H9 (cell line): ENCODE measurements around the gene PCDHGB5. TPM values are rescaled to one million over a fixed set of nuclear protein-coding genes. Genes with fewer than 3 reads are reported as not detected.

Experiments
- DNase-seq: peaks from one replicate; pipeline ENCODE4 v3.0.0-alpha.2; 2017
- H2AFZ ChIP-seq: one replicate; pipeline ENCODE4 v1.6.1; 2013; ENCODE audit warnings: mild to moderate bottlenecking, low read length, control low read depth, moderate library complexity
- H2AK5ac ChIP-seq: 2 replicates; pipeline ENCODE4 v1.6.1; 2013; ENCODE audit warnings: low read length, control low read depth, mixed read lengths; ENCODE audit not compliant: insufficient read length
- H2BK120ac ChIP-seq: one replicate; pipeline ENCODE4 v1.6.1; 2013; ENCODE audit warnings: low read depth, mild to moderate bottlenecking, low read length, control low read depth, inconsistent platforms; ENCODE audit not compliant: poor library complexity, severe bottlenecking
- H2BK12ac ChIP-seq: 2 replicates; pipeline ENCODE4 v1.6.1; 2013; ENCODE audit warnings: low read length, control low read depth, mixed read lengths, low read depth; ENCODE audit not compliant: insufficient read length
- H2BK15ac ChIP-seq: 2 replicates; pipeline ENCODE4 v1.6.1; 2013; ENCODE audit warnings: low read depth, low read length, control low read depth
- H2BK20ac ChIP-seq: one replicate; pipeline ENCODE4 v1.6.1; 2013; ENCODE audit warnings: low read depth, mild to moderate bottlenecking, low read length, control low read depth, inconsistent platforms; ENCODE audit not compliant: poor library complexity, severe bottlenecking
- H2BK5ac ChIP-seq: 2 replicates; pipeline ENCODE4 v1.6.1; 2013; ENCODE audit warnings: low read length, control low read depth, mixed read lengths; ENCODE audit not compliant: insufficient read length
- H3K14ac ChIP-seq: 2 replicates; pipeline ENCODE4 v1.6.1; 2013; ENCODE audit warnings: low read length, control low read depth; ENCODE audit not compliant: insufficient read depth
- H3K18ac ChIP-seq: 2 replicates; pipeline ENCODE4 v1.6.1; 2013; ENCODE audit warnings: low read depth, mild to moderate bottlenecking, mixed read lengths, low read length, control low read depth; ENCODE audit not compliant: insufficient read length
- H3K23ac ChIP-seq: 2 replicates; pipeline ENCODE4 v1.6.1; 2013; ENCODE audit warnings: low read length, control low read depth, mixed read lengths, low read depth; ENCODE audit not compliant: insufficient read length
- H3K23me2 ChIP-seq: 2 replicates; pipeline ENCODE4 v1.6.1; 2013; ENCODE audit warnings: low read depth, mild to moderate bottlenecking, mixed read lengths, low read length, control low read depth; ENCODE audit not compliant: insufficient read length, poor library complexity, severe bottlenecking
- H3K27ac ChIP-seq: 2 replicates; pipeline ENCODE4 v1.5.1; 2013; ENCODE audit warnings: low read length, control low read depth, mixed read lengths, low read depth; ENCODE audit not compliant: insufficient read length
- H3K27me3 ChIP-seq: 2 replicates; pipeline ENCODE4 v1.6.1; 2013; ENCODE audit warnings: low read length, control low read depth, inconsistent platforms; ENCODE audit not compliant: insufficient read depth
- H3K4ac ChIP-seq: 2 replicates; pipeline ENCODE4 v1.6.1; 2013; ENCODE audit warnings: low read depth, mild to moderate bottlenecking, control low read depth, inconsistent platforms, low read length, moderate library complexity
- H3K4me1 ChIP-seq: 2 replicates; pipeline ENCODE4 v1.6.1; 2013; ENCODE audit warnings: low read length, control low read depth, inconsistent platforms; ENCODE audit not compliant: insufficient read depth
- H3K4me2 ChIP-seq: 2 replicates; pipeline ENCODE4 v1.6.1; 2013; ENCODE audit warnings: low read length, control low read depth, mixed read lengths; ENCODE audit not compliant: insufficient read length, insufficient read depth
- H3K56ac ChIP-seq: 2 replicates; pipeline ENCODE4 v1.6.1; 2013; ENCODE audit warnings: low read depth, mild to moderate bottlenecking, mixed read lengths, low read length, control low read depth; ENCODE audit not compliant: insufficient read length
- H3K79me1 ChIP-seq: 2 replicates; pipeline ENCODE4 v1.6.1; 2013; ENCODE audit warnings: low read depth, mild to moderate bottlenecking, moderate library complexity, low read length, control low read depth, inconsistent platforms; ENCODE audit not compliant: insufficient read depth, poor library complexity, severe bottlenecking
- H3K79me2 ChIP-seq: 2 replicates; pipeline ENCODE4 v1.6.1; 2013; ENCODE audit warnings: low read length, control low read depth, inconsistent platforms; ENCODE audit not compliant: insufficient read depth
- H3K9ac ChIP-seq: 2 replicates; pipeline ENCODE4 v1.6.1; 2013; ENCODE audit warnings: low read length, control low read depth, mixed read lengths; ENCODE audit not compliant: insufficient read length; ENCODE audit errors: extremely low read depth
- H3K9me3 ChIP-seq: one replicate; pipeline ENCODE4 v1.6.1; 2013; ENCODE audit warnings: low read depth, low read length, inconsistent platforms; ENCODE audit not compliant: control insufficient read depth
- H3T11ph ChIP-seq: one replicate; pipeline ENCODE4 v1.6.1; 2013; ENCODE audit warnings: mild to moderate bottlenecking, low read length, control low read depth, inconsistent platforms
- H4K20me1 ChIP-seq: one replicate; pipeline ENCODE4 v1.6.1; 2013; ENCODE audit not compliant: control insufficient read depth, insufficient read length, insufficient read depth
- H4K5ac ChIP-seq: 2 replicates; pipeline ENCODE4 v1.6.1; 2013; ENCODE audit warnings: low read depth, mild to moderate bottlenecking, mixed read lengths, low read length, control low read depth; ENCODE audit not compliant: insufficient read length
- H4K8ac ChIP-seq: replicated peaks from 2 replicates; pipeline ENCODE4 v1.6.1; 2013; ENCODE audit warnings: low read length, control low read depth, mixed read lengths, low read depth; ENCODE audit not compliant: insufficient read length
- H4K91ac ChIP-seq: 2 replicates; pipeline ENCODE4 v1.6.1; 2013; ENCODE audit warnings: low read depth, mild to moderate bottlenecking, moderate library complexity, mixed read lengths, low read length, control low read depth; ENCODE audit not compliant: insufficient read length
- H3K27ac Mint-ChIP-seq, 3 experiments: 2 replicates in 2 of 3; 3 replicates in 1 of 3; pipeline ENCODE4 v1.8.0; 2020 to 2021; ENCODE audit warnings: mixed read lengths in 3 of 3, mild to moderate bottlenecking in 1 of 3, moderate library complexity in 1 of 3
- H3K27me3 Mint-ChIP-seq: 2 replicates; pipeline ENCODE4 v1.8.0; 2021; ENCODE audit warnings: low read depth, mild to moderate bottlenecking, moderate library complexity, mixed read lengths
- H3K36me3 Mint-ChIP-seq, 3 experiments: 2 replicates in 2 of 3; 3 replicates in 1 of 3; pipeline ENCODE4 v1.8.0; 2020 to 2021; ENCODE audit warnings: low read depth in 3 of 3, mixed read lengths in 3 of 3; ENCODE audit not compliant: insufficient read depth in 1 of 3
- H3K4me1 Mint-ChIP-seq, 2 experiments: 2 replicates each; pipeline ENCODE4 v1.8.0; 2020; ENCODE audit warnings: mixed read lengths in 2 of 2
- H3K4me3 Mint-ChIP-seq, 2 experiments: 2 replicates in 1 of 2; 3 replicates in 1 of 2; pipeline ENCODE4 v1.8.0; 2020 to 2021; ENCODE audit warnings: mild to moderate bottlenecking in 2 of 2, mixed read lengths in 2 of 2, moderate library complexity in 1 of 2
- H3K9me3 Mint-ChIP-seq, 2 experiments: 2 replicates in 1 of 2; 3 replicates in 1 of 2; pipeline ENCODE4 v1.8.0; 2020; ENCODE audit warnings: mild to moderate bottlenecking in 2 of 2, mixed read lengths in 2 of 2, moderate library complexity in 1 of 2
- CTCF ChIP-seq: fragments of 200-600 bp; sonication (generic); conservative IDR thresholded peaks from 3 replicates; pipeline ENCODE4 v1.8.0; 2021; ENCODE audit warnings: antibody characterized with exemption, mild to moderate bottlenecking
- WGBS: extraction: QIAGEN DNeasy Blood & Tissue Kit; methylation state at CpG from one replicate; pipeline ENCODE4 v1.1.7; 2013; ENCODE audit warnings: missing lambda C conversion rate, low lambda C conversion rate, mixed read lengths; ENCODE audit not compliant: insufficient read length; ENCODE audit errors: extremely low coverage; 5-methylcytosine and 5-hydroxymethylcytosine counted together
- total RNA-seq: library from RNA; stranded (reverse); gene quantifications from 2 replicates; pipeline ENCODE4 v1.2.1, GENCODE V29; 2021

Gene PCDHGB5
- total RNA-seq, 1 experiment from 2014 or later = 3.8 TPM

- H3K4me1 Mint-ChIP-seq = peaks cover 2 to 3% of the 10 kb centered on the region in 2 experiments
- H3K18ac ChIP-seq = no peak overlapping the region
- no peaks in the 10 kb centered on the region for H4K20me1 ChIP-seq
- no peak overlapping the region for H3K56ac ChIP-seq
- no peaks in the 10 kb centered on the region for H3K79me1 ChIP-seq
- TF ChIP-seq CTCF = no peak
- no peak overlapping the region for H3K23ac ChIP-seq
- H3K79me2 ChIP-seq = no peaks in the 10 kb centered on the region
- WGBS = no CpG with 5 or more reads among the region's 22 CpGs
- no peak overlapping the region for H3K27ac Mint-ChIP-seq
- H3K4me1 ChIP-seq = no peaks in the 10 kb centered on the region
- no peak overlapping the region for H2BK5ac ChIP-seq
- H3K9me3 ChIP-seq = peaks cover 29% of the 10 kb centered on the region
- H4K5ac ChIP-seq = no peak overlapping the region
- no peak overlapping the region for H3K9ac ChIP-seq
- H2AK5ac ChIP-seq = no peak overlapping the region
- no peak overlapping the region for H3K4ac ChIP-seq
- H2AFZ ChIP-seq = no peak overlapping the region
- H3K27me3 Mint-ChIP-seq = peaks cover 3% of the 10 kb centered on the region
- no peak overlapping the region for H2BK20ac ChIP-seq
- no peak overlapping the region for H2BK15ac ChIP-seq
- no peak overlapping the region for H3K14ac ChIP-seq
- no peak overlapping the region for H3K27ac ChIP-seq
- no peak overlapping the region for H4K91ac ChIP-seq
- no peak overlapping the region for H3T11ph ChIP-seq
- peaks cover 19 to 31% (median 31%) of the 10 kb centered on the region in 3 experiments for H3K36me3 Mint-ChIP-seq
- H3K4me3 Mint-ChIP-seq = no peak overlapping the region
- no peak overlapping the region for H3K4me2 ChIP-seq
- no peaks in the 10 kb centered on the region for H3K27me3 ChIP-seq
- peaks cover 5% of the 10 kb centered on the region for H3K23me2 ChIP-seq
- DNase-seq = no peak
- H2BK120ac ChIP-seq = no peak overlapping the region
- H3K9me3 Mint-ChIP-seq = peaks cover 33 to 51% of the 10 kb centered on the region in 2 experiments
- H4K8ac ChIP-seq = no peak overlapping the region
- no peak overlapping the region for H2BK12ac ChIP-seq
Measured at GRCh38 chr5:141403387-141403786, 5.6 kb downstream of the PCDHGB5 start.
